ENCODE results near the gene CPLANE1.

DNA sequence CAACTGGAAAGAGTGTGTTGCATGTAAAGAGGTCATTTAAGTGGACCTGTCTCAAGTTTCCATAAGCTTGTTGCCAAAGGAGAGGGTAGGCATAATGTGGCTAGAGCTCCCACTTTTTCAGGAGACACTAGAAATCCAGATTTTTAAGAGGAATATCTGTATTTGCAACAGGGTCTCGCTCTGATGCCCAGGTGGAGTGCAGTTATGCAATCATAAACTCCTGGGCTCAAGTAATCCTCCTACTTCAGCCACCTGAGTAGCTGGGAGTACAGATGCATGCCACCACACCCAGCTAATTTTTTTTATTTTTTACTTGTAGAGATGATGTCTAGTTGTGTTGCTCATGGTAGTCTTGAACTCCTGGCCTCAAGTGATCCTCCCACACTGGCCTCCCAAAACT is 189.1 kb downstream of the CPLANE1 start:
- TF ChIP-seq MYC (IDR thresholded peaks at IDR 0.05; ENCODE audit: low read depth, low read length) (no peak), POLR2AphosphoS5 (IDR thresholded peaks at IDR 0.05; ENCODE audit: insufficient read depth, low read depth, low read length) (no peak), POLR2A (IDR thresholded peaks at IDR 0.05; ENCODE audit: low read depth, low read length) (no peak)
- TF ChIP-seq, protein P1, sequence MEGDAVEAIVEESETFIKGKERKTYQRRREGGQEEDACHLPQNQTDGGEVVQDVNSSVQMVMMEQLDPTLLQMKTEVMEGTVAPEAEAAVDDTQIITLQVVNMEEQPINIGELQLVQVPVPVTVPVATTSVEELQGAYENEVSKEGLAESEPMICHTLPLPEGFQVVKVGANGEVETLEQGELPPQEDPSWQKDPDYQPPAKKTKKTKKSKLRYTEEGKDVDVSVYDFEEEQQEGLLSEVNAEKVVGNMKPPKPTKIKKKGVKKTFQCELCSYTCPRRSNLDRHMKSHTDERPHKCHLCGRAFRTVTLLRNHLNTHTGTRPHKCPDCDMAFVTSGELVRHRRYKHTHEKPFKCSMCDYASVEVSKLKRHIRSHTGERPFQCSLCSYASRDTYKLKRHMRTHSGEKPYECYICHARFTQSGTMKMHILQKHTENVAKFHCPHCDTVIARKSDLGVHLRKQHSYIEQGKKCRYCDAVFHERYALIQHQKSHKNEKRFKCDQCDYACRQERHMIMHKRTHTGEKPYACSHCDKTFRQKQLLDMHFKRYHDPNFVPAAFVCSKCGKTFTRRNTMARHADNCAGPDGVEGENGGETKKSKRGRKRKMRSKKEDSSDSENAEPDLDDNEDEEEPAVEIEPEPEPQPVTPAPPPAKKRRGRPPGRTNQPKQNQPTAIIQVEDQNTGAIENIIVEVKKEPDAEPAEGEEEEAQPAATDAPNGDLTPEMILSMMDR (IDR thresholded peaks at IDR 0.05; ENCODE audit: extremely low read depth in 1 of 2, insufficient read depth in 1 of 2, low read depth in 1 of 2, low read length in 2 of 2) = no peak
